HG03571 (cell line): ENCODE data around the gene GOLGA6L26.
"Not testable (repeated sequence)": the region's sequence is repeated elsewhere in the genome, so short reads cannot be mapped to it uniquely, and the experiment has no call there.

Experiments
- ATAC-seq: cut with Tn5 transposase; IDR thresholded peaks from one replicate; pipeline ENCODE4 v1.9.1; 2021; ENCODE audit not compliant: unreplicated experiment

GOLGA6L26 gene, protein sequence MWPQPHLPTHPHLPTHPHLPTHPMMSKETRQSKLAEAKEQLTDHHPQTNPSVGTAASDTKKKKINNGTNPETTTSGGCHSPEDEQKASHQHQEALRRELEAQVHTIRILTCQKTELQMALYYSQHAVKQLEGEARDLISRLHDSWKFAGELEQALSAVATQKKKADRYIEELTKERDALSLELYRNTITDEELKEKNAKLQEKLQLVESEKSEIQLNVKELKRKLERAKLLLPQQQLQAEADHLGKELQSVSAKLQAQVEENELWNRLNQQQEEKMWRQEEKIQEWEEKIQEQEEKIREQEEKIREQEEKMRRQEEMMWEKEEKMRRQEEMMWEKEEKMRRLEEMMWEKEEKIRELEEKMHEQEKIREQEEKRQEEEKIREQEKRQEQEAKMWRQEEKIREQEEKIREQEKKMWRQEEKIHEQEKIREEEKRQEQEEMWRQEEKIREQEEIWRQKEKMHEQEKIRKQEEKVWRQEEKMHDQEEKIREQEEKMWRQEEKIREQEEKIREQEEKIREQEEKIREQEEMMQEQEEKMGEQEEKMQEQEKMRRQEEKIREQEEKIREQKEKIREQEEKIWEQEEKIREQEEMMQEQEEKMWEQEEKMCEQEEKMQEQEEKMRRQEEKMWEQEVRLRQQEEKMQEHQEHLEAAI

DNA sequence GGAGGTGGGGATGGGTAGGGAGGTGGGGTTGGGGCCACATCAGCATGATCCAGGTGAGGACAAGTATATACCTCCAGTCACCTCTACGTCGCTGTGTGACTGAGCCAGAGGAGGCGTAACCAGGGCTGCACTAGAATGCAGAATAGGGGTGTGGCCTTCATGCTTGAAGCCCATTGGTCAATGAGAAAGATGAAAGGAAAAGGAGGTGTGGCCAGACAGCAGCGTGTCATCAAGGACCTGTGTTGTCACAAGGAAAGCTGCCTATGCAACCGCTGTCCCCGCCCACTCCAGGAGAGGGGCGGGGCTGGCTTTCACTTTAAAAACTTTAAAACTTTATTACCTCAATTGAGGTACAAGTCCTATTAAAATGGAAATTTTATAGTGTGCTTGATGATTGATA lies at the start of gene GOLGA6L26:
TSS of gene GOLGA6L26 (minus strand) at position 101 of the 400 bp plus-strand sequence. CDS start at position 40, 61 bp downstream.
- ATAC-seq, result not testable (repeated sequence)

DNA sequence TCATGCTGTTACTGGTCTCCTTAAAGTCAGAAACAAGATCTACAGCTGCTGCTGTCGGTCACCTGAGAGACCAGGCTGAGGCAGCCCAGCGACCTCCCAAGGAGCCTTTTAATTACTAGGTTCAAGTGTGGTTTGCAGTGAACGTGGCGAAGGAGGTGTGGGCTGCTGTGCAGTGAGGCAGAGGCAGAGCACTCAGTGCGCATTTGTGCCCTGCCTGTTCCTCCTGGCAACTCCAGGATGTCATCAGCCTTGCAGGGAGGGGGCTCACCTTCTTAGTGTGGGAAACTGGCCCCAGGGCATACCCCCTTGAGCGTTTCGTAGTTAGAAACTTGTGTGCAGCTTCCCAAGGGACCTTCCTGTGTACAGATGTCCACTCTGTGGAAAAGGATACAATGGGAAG lies 47.2 kb upstream of the GOLGA6L26 start:
- not testable (repeated sequence) for ATAC-seq

DNA sequence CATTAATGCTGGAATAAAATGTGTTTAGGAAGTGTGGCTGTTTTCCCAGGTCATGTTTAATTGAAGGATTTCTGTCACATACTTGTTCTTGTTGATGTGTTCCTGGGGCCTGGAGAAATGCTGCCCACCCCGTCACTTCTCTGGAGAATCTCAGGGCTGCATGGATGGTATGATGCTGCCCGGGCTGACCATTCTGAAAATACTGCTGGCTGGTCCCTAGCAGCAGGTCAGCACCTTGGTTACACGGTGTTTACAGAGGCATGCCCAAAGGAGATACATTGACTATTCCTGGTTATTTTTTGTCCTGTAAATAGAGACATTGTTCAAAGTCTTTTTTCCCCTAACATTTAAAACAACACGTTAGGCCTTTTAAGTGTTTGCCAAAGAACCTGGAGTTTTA lies 46.7 kb upstream of the GOLGA6L26 start:
- not testable (repeated sequence) for ATAC-seq

DNA sequence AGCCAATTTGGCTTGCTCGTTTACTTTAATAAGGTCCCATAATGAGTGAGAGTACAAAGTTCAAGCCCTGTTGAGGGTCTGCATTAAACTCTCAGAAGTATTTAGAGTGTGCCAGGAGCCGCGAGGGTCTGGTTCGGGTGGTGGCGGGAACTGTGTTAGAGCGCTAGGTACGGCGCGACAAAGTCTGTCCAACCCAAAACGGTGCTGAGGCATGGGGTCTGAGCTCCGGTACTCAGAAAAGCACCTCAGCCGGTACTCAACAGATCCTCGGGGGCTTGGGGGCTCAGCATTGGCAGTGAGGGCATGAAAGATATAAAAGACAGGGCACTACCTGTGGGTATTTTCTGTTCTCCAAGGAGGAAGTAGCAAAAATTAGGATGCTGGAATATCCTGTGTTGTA lies 45.0 kb upstream of the GOLGA6L26 start:
- ATAC-seq, result not testable (repeated sequence)

DNA sequence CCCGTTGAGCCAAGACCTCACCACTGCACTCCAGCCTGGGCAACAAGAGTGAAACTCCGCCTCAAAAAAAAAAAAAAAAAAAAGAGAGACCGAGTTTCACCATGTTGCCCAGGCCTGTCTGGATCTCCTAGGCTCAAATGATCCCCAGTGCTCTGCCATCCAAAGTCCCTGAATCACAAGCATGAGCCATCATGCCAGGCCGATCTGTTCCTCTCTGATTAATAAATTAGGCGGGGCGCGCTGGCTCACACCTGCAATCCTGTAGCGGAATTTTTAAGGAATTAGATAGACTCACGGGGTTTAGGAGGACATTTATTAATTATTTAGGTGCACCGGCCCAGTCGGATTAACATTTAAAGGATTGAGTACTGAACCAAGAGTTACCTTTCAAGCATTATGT lies 40.2 kb upstream of the GOLGA6L26 start:
- ATAC-seq, result not testable (repeated sequence)

DNA sequence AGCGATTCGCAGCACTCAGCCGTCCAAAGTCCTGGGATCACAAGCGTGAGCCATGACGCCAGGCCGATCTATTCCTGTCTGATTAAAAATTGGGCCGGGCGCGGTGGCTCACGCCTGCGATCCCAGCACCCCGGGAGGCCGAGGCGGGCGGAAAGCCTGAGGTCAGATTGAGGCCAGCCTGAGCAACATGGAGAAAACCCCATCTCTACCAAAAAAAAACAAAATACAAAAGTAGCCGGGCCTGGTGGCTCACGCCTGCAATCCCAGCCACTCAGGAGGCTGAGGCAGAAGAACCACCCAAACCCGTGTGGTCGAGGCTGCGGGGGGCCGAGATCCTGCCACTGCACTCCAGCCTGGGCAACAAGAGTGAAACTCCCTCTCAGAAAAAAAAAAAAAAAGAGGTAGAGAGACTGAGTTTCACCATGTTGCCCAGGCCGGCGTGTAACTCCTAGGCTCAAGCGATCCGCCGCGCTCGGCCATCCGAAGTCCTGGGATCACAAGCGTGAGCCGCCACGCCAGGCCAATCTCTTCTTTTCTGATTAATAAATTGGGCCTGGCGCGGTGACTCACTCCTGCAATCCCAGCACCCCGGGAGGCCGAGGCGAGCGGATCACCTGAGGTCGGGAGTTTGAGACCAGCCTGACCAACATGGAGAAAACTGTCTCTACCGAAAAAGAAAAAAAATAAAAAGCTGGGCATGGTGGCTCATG lies 39.0 kb upstream of the GOLGA6L26 start:
- not testable (repeated sequence) for ATAC-seq

DNA sequence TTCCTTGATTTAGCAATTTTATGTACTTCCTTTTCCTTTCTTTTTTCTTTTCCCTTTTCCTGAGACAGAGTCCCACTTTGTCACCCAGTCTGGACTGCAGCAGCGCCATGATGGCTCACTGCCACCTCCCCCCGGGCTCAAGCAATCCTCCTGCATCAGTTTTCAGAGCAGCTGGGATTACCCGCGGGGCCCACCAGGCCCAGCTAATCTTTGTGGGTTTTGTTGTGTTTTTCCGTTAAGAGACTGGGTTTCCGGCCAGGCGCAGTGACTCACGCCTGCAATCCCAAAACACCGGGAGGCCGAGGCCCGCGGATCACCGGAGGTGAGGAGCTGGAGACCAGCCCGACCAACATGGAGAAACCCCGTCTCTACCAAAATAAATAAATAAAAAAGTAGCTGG lies 38.3 kb upstream of the GOLGA6L26 start:
- ATAC-seq, result no peak

DNA sequence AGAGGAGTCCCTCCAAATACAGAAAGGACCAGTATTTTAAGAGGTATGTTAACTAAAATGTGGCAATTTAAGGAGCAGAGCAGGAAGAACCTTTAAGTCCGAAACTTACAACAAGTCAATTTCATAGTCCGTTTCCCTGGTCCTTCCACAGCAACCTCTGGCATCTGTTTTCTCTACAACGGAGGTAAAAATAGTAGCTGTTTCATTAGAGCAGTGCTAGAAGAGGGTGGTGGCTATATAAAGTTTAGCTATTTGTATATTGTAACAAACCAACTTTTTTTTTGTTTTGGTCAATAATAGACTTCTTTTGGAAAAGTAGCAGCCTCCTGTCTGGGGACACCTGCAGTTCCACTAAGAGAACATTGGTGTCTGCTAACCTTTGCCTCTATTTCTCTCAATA lies 37.9 kb upstream of the GOLGA6L26 start:
- not testable (repeated sequence) for ATAC-seq

DNA sequence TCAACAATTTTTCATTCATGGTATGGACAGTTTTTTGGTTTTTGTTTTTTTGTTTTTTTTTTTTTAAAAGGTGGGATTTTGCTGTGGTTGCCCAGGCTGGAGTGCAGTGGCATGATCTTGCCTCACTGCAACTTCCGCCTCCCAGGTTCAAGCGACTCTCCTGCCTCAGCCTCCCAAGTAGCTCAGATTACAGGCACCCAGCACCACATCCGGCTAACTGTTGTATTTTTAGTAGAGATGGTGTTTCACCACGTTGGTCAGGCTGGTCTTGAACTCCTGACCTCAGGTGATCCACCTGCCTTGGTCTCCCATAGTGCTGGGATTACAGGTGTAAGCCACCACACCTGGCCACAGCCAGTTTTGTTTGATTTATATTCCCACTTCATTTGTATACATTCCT lies 37.1 kb upstream of the GOLGA6L26 start:
- ATAC-seq, result not testable (repeated sequence)

DNA sequence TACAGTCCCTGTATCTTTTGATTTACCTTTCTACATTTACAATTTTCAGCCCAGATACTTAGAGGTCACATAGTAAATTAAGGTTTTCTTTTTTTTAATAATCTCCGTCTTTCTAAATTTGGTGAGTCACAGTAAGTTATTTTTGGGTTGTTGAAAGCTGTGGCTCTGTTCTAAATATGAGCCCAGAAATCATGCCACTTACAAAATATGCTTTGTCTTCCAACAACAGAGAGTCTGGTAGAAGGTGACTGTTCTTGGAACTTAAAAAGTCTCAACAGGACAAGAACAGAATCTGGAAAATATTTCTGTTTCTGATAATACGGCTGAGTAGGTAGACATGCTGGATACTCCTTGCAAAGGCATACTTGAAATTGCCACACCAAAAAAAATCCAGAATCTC lies 36.6 kb upstream of the GOLGA6L26 start:
- no peak for ATAC-seq

DNA sequence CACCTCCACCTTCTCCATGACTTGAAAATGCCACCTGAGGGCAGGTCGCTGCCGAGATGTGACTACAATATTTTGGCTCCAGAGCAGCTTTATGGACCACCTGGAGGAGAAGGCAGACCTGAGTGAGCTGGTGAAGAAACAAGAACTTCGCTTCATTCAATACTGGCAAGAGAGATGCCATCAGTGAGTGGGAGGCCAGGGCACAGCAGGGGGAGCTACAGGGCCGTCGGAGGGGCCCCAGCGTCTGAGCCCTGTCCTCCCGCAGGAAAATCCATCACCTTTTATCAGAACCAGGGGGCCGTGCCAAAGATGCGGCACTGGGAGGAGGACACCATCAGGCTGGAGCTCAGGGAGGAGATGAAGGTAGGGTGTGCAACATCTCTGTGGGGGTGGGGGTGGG lies 30.3 kb upstream of the GOLGA6L26 start:
- ATAC-seq, result not testable (repeated sequence)

DNA sequence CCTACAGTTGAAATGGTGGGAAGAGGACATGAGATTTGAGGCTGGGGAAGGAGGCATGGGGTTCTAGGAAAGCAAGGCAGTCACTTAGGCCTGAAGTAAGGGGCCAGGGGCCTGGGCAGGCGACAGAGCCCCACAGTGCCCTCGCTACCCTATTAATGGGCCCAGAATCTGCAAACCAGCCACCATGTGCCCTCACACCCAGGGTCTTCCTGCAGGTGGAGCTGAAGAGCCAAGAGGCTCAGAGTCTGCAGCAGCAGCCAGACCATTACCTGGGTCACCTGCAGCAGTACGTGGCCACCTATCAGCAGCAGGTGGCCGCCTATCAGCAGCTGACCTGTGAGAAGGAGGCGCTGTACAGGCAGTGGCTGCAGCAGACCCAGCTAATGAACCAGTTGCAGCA lies 28.6 kb upstream of the GOLGA6L26 start:
- not testable (repeated sequence) for ATAC-seq

DNA sequence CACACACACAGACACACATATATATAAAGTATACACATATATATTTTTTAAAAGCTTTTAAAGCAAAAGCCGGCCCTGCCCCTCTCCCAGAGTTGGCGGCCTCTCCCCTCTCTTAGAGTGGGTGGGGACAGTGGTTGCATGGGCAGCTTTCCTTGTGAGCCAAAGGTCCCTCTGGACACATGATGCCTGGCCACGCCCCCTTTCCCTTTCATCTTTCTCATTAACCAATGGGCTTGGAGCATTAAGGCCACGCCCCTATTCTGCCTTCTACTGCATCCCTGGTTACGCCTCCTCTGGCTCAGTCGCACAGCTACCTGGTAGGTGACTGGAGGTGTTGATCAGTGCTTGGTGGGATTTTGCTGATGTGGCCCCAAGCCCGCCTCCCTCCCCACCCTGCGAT lies 20.5 kb upstream of the GOLGA6L26 start, which contains the start of gene GOLGA8S:
TSS of gene GOLGA8S (plus strand) at position 301 of the 400 bp plus-strand sequence. CDS start at position 363, 62 bp downstream.
- ATAC-seq, result not testable (repeated sequence)

DNA sequence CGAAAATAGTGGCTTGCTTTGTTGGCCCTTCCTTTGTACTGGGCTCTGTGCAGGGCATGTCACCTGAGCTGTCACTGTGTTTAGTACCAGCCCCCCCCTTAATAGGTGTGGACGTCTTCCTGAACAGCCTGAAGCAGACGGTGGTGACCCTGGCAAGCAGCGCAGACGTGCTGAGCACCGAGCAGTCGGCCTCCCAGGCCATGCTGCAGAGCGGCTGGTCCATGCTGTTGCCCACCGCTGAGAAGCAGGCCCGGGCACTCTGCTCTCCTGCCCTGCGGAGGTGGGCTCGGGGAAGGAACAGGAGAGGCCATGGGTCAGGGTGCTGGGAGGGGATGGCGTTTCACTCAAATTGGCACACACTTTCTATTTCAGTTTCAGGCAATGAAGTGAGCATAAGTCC lies 22.8 kb downstream of the GOLGA6L26 start:
- not testable (repeated sequence) for ATAC-seq

DNA sequence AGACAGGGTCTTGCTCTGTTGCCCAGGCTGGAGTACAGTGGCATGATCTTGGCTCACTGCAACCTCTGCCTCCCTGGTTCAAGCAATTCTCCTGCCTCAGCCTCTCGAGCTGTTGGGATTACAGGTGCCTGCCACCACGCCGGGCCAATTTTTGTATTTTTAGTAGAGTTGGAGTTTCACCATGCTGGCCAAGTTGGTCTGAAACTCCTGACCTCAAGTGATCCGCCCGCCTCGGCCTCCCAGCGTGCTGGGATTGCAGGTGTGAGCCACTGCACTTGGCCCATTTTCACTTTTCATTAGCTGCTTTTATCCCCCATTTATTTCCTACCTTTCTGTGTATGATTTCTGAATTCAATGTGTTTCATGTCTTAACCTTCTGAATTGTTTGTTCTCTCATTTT lies 28.1 kb downstream of the GOLGA6L26 start:
- not testable (repeated sequence) for ATAC-seq

DNA sequence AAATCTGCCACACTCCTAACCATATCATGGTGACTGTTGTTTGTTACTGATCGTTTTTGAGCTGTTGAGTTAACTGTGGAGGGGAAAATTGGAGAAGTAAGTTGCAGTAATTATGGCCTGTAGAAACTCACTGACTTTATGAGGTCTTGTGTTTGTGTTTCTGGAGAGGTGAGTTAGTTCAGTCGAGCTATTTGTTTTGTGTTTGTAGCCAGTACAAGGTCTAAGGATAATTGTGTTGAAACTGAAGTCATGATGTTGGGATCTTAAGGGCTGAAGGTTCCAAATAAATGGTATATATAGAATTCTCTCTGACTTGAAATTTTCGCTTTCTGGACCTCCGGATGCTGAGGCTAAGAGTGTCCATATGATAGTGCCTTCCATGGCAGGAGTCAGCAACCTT lies 29.2 kb downstream of the GOLGA6L26 start:
- ATAC-seq, result not testable (repeated sequence)

DNA sequence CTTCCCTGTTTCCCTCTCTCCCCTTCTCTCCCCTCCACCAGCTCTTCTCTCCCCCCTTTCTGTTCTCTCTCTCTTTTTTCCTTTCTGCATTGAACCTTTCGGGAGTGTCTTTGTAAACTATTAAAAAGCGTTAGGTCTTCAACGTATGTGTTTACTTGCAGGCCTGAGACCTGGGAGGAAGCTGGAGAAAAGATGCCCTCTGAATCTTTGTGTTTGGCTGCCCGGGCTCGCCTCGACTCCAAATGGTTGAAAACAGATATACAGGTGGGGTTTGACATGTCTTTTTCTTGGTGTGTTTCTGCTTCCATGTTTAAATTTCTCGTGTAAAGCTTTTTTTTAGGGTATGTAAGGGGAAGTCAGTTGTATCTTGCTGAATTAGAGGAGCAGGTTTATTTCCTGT lies 29.7 kb downstream of the GOLGA6L26 start:
- ATAC-seq, result not testable (repeated sequence)

DNA sequence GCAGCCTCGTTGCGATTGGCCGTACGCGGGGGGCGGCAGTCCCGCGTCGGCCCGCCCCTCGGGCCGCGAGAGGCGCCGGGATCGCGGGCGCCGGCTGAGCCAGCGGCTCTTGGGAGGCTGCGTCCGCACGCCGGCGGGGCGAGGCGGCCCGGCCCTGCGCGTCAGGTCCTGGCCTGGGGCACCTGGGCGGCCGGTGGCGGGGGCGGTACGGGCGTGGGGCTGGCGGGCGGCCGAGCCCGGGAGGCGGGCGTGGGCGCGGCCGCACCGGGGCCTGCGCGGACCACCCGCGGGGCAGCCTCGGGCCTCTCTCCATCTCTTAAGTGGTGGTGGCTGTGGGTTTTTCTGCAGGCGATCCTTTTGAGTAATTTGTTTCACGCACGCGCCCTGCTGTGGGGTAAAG lies 30.3 kb downstream of the GOLGA6L26 start:
- ATAC-seq, result not testable (repeated sequence)

DNA sequence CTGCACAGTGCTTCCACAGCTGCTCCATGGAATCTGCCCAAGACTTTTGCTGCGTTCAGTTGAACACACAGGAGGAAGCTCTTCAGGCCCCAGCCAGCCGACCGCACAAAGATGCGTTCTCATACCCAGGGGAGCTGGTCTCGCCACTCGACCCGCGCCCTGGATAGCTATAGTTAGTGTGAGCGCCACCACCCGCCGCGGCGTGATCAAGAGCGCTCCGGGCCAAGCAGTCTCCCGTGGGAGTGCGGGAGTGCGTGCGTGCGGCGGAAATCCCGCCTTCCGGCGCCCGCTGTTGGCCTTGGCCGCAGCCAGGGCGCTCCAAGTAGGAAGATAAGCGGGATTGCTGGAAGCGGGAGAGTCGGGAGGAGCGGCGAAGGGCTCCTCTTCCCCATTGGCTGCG lies 30.8 kb downstream of the GOLGA6L26 start:
- not testable (repeated sequence) for ATAC-seq
